NCI-H526 treated with DMSO at 0.1 percent for 48 hours (cell line): Measurements from ENCODE around the gene DNAH7.
"Not testable (repeated sequence)": the region's sequence is repeated elsewhere in the genome, so short reads cannot be mapped to it uniquely, and the experiment has no call there.

Source experiments
- DNase-seq: peaks from one replicate; lab custom pipeline; 2025; lab: John Stamatoyannopoulos, UW

The DNAH7 gene

GRCh38 chr2:195721042-195721441 is 347.6 kb downstream of the DNAH7 start:
- DNase-seq: no peak

- DNase-seq: no peak
Measured at GRCh38 chr2:195716466-195716865, 352.2 kb downstream of the DNAH7 start.

- no peak for DNase-seq
Measured at GRCh38 chr2:195711478-195711877, 357.2 kb downstream of the DNAH7 start.

- DNase-seq: no peak
Measured at GRCh38 chr2:195709901-195710806, 358.5 kb downstream of the DNAH7 start.

DNA sequence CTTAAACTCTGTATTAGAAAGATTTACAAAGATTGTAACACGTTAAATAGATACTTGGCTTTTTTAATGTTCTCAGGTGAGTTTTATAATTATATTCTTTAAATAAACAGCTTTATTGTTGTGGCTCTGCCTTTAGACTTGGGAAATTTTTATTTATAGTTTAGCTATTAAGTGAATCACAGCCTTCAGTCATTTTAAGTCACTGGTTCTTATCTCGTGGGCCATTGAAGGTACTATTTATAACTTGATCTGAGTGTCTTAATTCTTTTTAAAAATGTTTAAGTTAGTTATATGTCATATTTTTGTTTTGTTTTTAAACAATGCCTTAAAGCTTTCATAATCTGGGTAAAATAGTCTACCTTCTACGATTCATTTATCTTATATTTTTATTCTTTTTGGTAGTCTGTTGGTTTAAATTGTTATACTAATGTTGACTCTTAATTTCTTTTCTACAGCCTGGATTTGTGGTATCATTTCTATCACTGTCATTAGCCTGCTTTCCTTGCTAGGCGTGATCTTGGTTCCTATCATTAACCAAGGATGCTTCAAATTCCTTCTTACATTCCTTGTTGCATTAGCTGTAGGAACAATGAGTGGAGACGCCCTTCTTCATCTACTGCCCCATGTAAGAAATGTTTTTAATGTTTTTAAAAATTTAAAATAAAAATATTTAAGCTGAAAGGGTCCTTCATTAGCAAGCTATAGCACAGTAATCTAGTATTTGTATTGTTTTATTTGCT is 362.3 kb downstream of the DNAH7 start:
- no peak for DNase-seq

DNA sequence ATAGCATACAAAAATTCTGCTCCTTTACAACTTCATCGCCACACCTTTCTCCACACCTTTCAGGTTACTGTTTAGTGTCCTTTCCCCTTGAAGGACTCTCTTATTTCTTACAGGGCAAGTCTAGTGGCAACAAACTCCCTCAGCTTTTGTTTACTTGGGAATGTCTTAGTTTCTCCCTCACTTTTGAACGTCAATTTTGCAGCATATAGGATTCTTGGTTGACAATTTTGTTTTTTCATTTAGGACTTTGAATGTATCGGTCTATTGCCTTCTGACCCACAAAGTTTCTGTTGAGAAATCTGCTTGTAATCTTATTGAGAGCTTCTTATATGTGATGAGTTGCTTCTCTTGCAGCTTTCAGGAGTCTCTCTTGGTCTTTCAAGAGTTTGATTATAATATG is 368.2 kb downstream of the DNAH7 start:
- no peak for DNase-seq

DNA sequence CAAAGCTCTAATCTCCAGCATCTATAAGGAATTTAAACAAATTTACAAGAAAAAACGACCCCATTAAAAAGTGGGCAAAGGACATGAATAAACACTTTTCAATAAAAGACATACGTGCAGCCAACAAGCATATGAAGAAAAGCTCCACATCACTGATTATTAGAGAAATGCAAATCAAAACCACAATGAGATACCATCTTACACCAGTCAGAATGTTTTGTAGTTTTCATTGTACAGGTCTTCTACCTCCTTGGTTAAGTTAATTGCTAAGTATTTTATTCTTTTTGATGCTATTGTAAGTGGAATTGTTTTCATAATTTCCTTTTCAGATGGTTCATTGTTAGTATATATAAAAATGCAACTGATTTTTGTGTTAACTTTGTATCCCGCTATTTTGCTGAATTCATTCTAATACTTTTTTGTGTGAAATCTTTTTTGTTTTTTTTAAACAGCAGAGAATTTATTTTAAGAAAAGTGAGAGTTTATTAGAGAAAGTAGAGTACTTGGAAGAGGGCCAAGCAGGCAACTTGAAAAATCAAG is 370.9 kb downstream of the DNAH7 start:
- no peak for DNase-seq

DNA sequence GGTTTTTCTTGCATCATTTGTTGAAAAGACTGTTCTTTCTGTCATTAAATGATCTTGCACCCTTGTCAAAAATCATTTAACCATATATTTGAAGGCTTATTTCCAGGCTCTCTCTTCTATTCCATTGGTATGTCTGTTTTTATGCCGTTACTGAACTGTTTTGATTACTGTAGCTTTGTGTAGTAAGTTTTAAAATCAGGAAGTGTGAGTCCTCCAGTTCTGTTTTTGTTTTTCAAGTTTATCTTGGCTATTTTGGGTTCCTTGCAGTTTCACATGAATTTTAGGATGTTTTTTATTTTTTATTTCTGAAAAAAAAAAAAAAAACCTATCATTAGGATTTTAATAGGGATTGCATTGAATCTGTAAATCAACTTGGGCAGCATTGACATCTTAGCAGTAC is 372.6 kb downstream of the DNAH7 start:
- no peak for DNase-seq

DNA sequence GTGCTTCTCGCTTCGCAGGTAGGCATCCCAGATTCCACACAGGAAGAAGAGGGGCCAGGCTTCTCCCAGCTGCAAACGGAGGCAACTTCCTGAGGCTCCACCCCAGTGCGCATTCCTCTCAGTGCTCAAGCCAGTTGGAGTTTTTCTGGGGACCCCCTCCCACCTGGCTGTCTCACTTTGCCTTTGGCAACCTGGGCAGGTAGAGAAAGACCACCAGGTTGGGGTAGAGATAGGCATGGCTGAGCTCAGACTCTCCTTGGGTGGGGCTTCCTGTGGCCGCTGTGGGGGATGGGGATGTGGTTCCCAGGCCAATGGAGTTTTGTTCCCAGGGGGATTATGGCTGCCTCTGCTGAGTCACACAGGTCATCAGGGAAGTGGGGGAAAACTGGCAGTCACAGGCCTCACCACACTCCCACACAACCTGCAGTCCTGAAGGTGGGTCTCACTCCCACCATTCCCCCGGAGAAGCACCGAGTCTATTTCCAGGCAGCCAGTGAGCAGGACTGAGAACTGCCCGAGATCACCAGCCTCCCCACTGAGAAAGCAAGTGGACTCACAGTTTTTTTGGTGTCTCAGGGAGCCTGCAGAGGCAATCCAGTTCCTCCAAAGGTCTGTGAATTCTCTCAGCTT is 373.5 kb downstream of the DNAH7 start:
- DNase-seq: no peak

- DNase-seq: no peak
Measured at GRCh38 chr2:195694553-195694952, 374.1 kb downstream of the DNAH7 start.

GRCh38 chr2:195692531-195692930 is 376.1 kb downstream of the DNAH7 start:
- DNase-seq: not testable (repeated sequence)
